Measurements from ENCODE around the gene COX4I2.
"Not testable (repeated sequence)": the region's sequence is repeated elsewhere in the genome, so short reads cannot be mapped to it uniquely, and the experiment has no call there.

The COX4I2 gene

GRCh38 chr20:31666258-31667042, 28.7 kb downstream of the COX4I2 start:
- Histone ChIP-seq H2AFZ (ENCODE audit: low read depth, low read length) (no peak overlapping the region), H3K9ac (ENCODE audit: low read length) (peak overlapping the region; percentile 57), H2BK12ac (ENCODE audit: low read length in 2 of 2) (peak overlapping the region in 1 of 2 experiments; percentile 47), H2AK5ac (ENCODE audit: low read length, severe bottlenecking) (no peak overlapping the region), H3K9me3 (ENCODE audit: control insufficient read depth, low read length) (no peaks in the 10 kb centered on the region), H3K27ac (ENCODE audit: low read length, poor library complexity, severe bottlenecking) (peak overlapping the region; percentile 25), H3K4me2 (ENCODE audit: low read length, poor library complexity, severe bottlenecking) (no peak overlapping the region), H3K23ac (ENCODE audit: low read length in 2 of 2) (no peak overlapping the region), H3K4ac (ENCODE audit: low read depth in 1 of 2, low read length in 2 of 2) (peak overlapping the region; percentile 53 to 54), H3K4me3 (ENCODE audit: insufficient read depth in 1 of 2, low read depth in 1 of 2, low read length in 2 of 2) (no peak overlapping the region), H3K36me3 (ENCODE audit: control insufficient read depth in 1 of 2, insufficient read depth in 2 of 2, low read depth in 1 of 2, low read length in 2 of 2) (peaks cover 70 to 77% of the 10 kb centered on the region in 2 experiments), H3K79me1 (replicated peaks; ENCODE audit: low read length, poor library complexity, severe bottlenecking) (peaks cover 15% of the 10 kb centered on the region), H3K27me3 (ENCODE audit: control insufficient read depth in 1 of 2, insufficient read depth in 1 of 2, low read length in 2 of 2) (no peaks in the 10 kb centered on the region), H3K4me1 (ENCODE audit: control insufficient read depth, insufficient read depth, low read depth, low read length) (peaks cover 62% of the 10 kb centered on the region), H2BK15ac (ENCODE audit: low read depth, poor library complexity, severe bottlenecking) (peak overlapping the region; percentile 20), H2BK120ac (ENCODE audit: low read depth, low read length) (no peak overlapping the region), H3K18ac (ENCODE audit: low read depth in 1 of 2, low read length in 2 of 2) (peak overlapping the region in 1 of 2 experiments; percentile 74), H4K91ac (ENCODE audit: low read length) (peak overlapping the region; percentile 36), H4K8ac (ENCODE audit: low read length) (peak overlapping the region; percentile 30), H2BK5ac (ENCODE audit: low read depth, low read length, poor library complexity, severe bottlenecking) (no peak overlapping the region), H3K14ac (ENCODE audit: low read length in 2 of 2) (peak overlapping the region in 1 of 2 experiments; percentile 5)
- WGBS = 83% methylated on average over 7 of the region's 7 CpGs
- DNase-seq = no peak

GRCh38 chr20:31667315-31668285, 29.9 kb downstream of the COX4I2 start:
- H3K9ac ChIP-seq (ENCODE audit: low read length) = peak overlapping the region; percentile 23
- H2BK120ac ChIP-seq (ENCODE audit: low read depth, low read length) = no peak overlapping the region
- peak overlapping the region; percentile 52 to 59 for H3K18ac ChIP-seq (ENCODE audit: low read depth in 1 of 2, low read length in 2 of 2)
- 96% methylated on average over 15 of the region's 15 CpGs for WGBS
- peaks cover 8% of the 10 kb centered on the region for H3K79me1 ChIP-seq (replicated peaks; ENCODE audit: low read length, poor library complexity, severe bottlenecking)
- H3K14ac ChIP-seq (ENCODE audit: low read length in 2 of 2) = peak overlapping the region in 1 of 2 experiments; percentile 80
- no peak overlapping the region for H2AFZ ChIP-seq (ENCODE audit: low read depth, low read length)
- no peak overlapping the region for H3K23ac ChIP-seq (ENCODE audit: low read length in 2 of 2)
- H2BK12ac ChIP-seq (ENCODE audit: low read length in 2 of 2) = peak overlapping the region; percentile 29 to 60
- peak overlapping the region; percentile 5 for H4K8ac ChIP-seq (ENCODE audit: low read length)
- H3K4me2 ChIP-seq (ENCODE audit: low read length, poor library complexity, severe bottlenecking) = no peak overlapping the region
- peaks cover 57% of the 10 kb centered on the region for H3K4me1 ChIP-seq (ENCODE audit: control insufficient read depth, insufficient read depth, low read depth, low read length)
- H3K27me3 ChIP-seq (ENCODE audit: control insufficient read depth in 1 of 2, insufficient read depth in 1 of 2, low read length in 2 of 2) = no peaks in the 10 kb centered on the region
- H3K4me3 ChIP-seq (ENCODE audit: insufficient read depth in 1 of 2, low read depth in 1 of 2, low read length in 2 of 2) = no peak overlapping the region
- no peaks in the 10 kb centered on the region for H3K9me3 ChIP-seq (ENCODE audit: control insufficient read depth, low read length)
- no peak for DNase-seq
- no peak overlapping the region for H2BK5ac ChIP-seq (ENCODE audit: low read depth, low read length, poor library complexity, severe bottlenecking)
- H3K4ac ChIP-seq (ENCODE audit: low read depth in 1 of 2, low read length in 2 of 2) = no peak overlapping the region
- H3K36me3 ChIP-seq (ENCODE audit: control insufficient read depth in 1 of 2, insufficient read depth in 2 of 2, low read depth in 1 of 2, low read length in 2 of 2) = peaks cover 78 to 81% of the 10 kb centered on the region in 2 experiments
- H2BK15ac ChIP-seq (ENCODE audit: low read depth, poor library complexity, severe bottlenecking) = no peak overlapping the region
- peak overlapping the region; percentile 77 for H4K91ac ChIP-seq (ENCODE audit: low read length)
- peak overlapping the region; percentile 3 for H3K27ac ChIP-seq (ENCODE audit: low read length, poor library complexity, severe bottlenecking)
- no peak overlapping the region for H2AK5ac ChIP-seq (ENCODE audit: low read length, severe bottlenecking)

GRCh38 chr20:31668944-31669343, 31.2 kb downstream of the COX4I2 start:
- not testable (repeated sequence) for H3K4me3 ChIP-seq (ENCODE audit: insufficient read depth in 1 of 2, low read depth in 1 of 2, low read length in 2 of 2); H3K9me3 ChIP-seq (ENCODE audit: control insufficient read depth, low read length); H3K27ac ChIP-seq (ENCODE audit: low read length, poor library complexity, severe bottlenecking); H3K18ac ChIP-seq (ENCODE audit: low read depth in 1 of 2, low read length in 2 of 2); H3K4ac ChIP-seq (ENCODE audit: low read depth in 1 of 2, low read length in 2 of 2); H3K23ac ChIP-seq (ENCODE audit: low read length in 2 of 2); H2BK15ac ChIP-seq (ENCODE audit: low read depth, poor library complexity, severe bottlenecking); H3K9ac ChIP-seq (ENCODE audit: low read length); DNase-seq; H3K14ac ChIP-seq (ENCODE audit: low read length in 2 of 2); H3K27me3 ChIP-seq (ENCODE audit: control insufficient read depth in 1 of 2, insufficient read depth in 1 of 2, low read length in 2 of 2); H2BK120ac ChIP-seq (ENCODE audit: low read depth, low read length); H2AK5ac ChIP-seq (ENCODE audit: low read length, severe bottlenecking); H4K91ac ChIP-seq (ENCODE audit: low read length); H2BK5ac ChIP-seq (ENCODE audit: low read depth, low read length, poor library complexity, severe bottlenecking); H4K8ac ChIP-seq (ENCODE audit: low read length); H2AFZ ChIP-seq (ENCODE audit: low read depth, low read length); H3K79me1 ChIP-seq (replicated peaks; ENCODE audit: low read length, poor library complexity, severe bottlenecking); H3K4me2 ChIP-seq (ENCODE audit: low read length, poor library complexity, severe bottlenecking)
- H2BK12ac ChIP-seq (ENCODE audit: low read length in 2 of 2) = peak overlapping the region; percentile 12 to 67
- peaks cover 79% of the 10 kb centered on the region in 2 experiments for H3K36me3 ChIP-seq (ENCODE audit: control insufficient read depth in 1 of 2, insufficient read depth in 2 of 2, low read depth in 1 of 2, low read length in 2 of 2)
- WGBS = 100% methylated on average over 1 of the region's 2 CpGs
- H3K4me1 ChIP-seq (ENCODE audit: control insufficient read depth, insufficient read depth, low read depth, low read length) = peaks cover 53% of the 10 kb centered on the region

GRCh38 chr20:31669876-31670275, 32.2 kb downstream of the COX4I2 start:
- H3K27me3 ChIP-seq (ENCODE audit: control insufficient read depth in 1 of 2, insufficient read depth in 1 of 2, low read length in 2 of 2) = no peaks in the 10 kb centered on the region
- H3K36me3 ChIP-seq (ENCODE audit: control insufficient read depth in 1 of 2, insufficient read depth in 2 of 2, low read depth in 1 of 2, low read length in 2 of 2) = peaks cover 78% of the 10 kb centered on the region in 2 experiments
- no peak overlapping the region for H2AK5ac ChIP-seq (ENCODE audit: low read length, severe bottlenecking)
- peak; percentile 62 for DNase-seq
- H2BK12ac ChIP-seq (ENCODE audit: low read length in 2 of 2) = peak overlapping the region; percentile 14 to 65
- H2BK5ac ChIP-seq (ENCODE audit: low read depth, low read length, poor library complexity, severe bottlenecking) = no peak overlapping the region
- H2BK120ac ChIP-seq (ENCODE audit: low read depth, low read length) = peak overlapping the region; percentile 65
- H3K4ac ChIP-seq (ENCODE audit: low read depth in 1 of 2, low read length in 2 of 2) = peak overlapping the region in 1 of 2 experiments; percentile 14
- H3K14ac ChIP-seq (ENCODE audit: low read length in 2 of 2) = peak overlapping the region in 1 of 2 experiments; percentile 12
- H3K79me1 ChIP-seq (replicated peaks; ENCODE audit: low read length, poor library complexity, severe bottlenecking) = peaks cover 4% of the 10 kb centered on the region
- no peak overlapping the region for H3K23ac ChIP-seq (ENCODE audit: low read length in 2 of 2)
- H3K4me3 ChIP-seq (ENCODE audit: insufficient read depth in 1 of 2, low read depth in 1 of 2, low read length in 2 of 2) = no peak overlapping the region
- H3K18ac ChIP-seq (ENCODE audit: low read depth in 1 of 2, low read length in 2 of 2) = peak overlapping the region; percentile 67 to 93
- H4K8ac ChIP-seq (ENCODE audit: low read length) = no peak overlapping the region
- no peak overlapping the region for H2AFZ ChIP-seq (ENCODE audit: low read depth, low read length)
- no peak overlapping the region for H3K9ac ChIP-seq (ENCODE audit: low read length)
- no peak overlapping the region for H4K91ac ChIP-seq (ENCODE audit: low read length)
- no peak overlapping the region for H2BK15ac ChIP-seq (ENCODE audit: low read depth, poor library complexity, severe bottlenecking)
- WGBS = 68% methylated on average over 2 of the region's 3 CpGs
- H3K27ac ChIP-seq (ENCODE audit: low read length, poor library complexity, severe bottlenecking) = no peak overlapping the region
- H3K4me1 ChIP-seq (ENCODE audit: control insufficient read depth, insufficient read depth, low read depth, low read length) = peaks cover 51% of the 10 kb centered on the region
- no peaks in the 10 kb centered on the region for H3K9me3 ChIP-seq (ENCODE audit: control insufficient read depth, low read length)
- H3K4me2 ChIP-seq (ENCODE audit: low read length, poor library complexity, severe bottlenecking) = no peak overlapping the region

Data from mesenchymal stem cell (in vitro differentiated cells and primary cell).